GM12878 (cell line): ENCODE results near the gene ZNF805. TPM values are rescaled to one million over a fixed set of nuclear protein-coding genes. Genes with fewer than 3 reads are reported as not detected.

Experiments used
- ASH2L ChIP-seq: fragments of 300-600, 200-600 bp; sonication (generic); IDR thresholded peaks from 2 replicates; pipeline ENCODE4 v1.6.1; 2017; ENCODE audit warnings: low read depth, mild to moderate bottlenecking, borderline replicate concordance
- ATF7 ChIP-seq: fragments of 450-650 bp; IDR thresholded peaks from 2 replicates; pipeline ENCODE4 v1.6.1; 2016; ENCODE audit warnings: low read depth, mild to moderate bottlenecking
- BRCA1 ChIP-seq: IDR thresholded peaks from 2 replicates; pipeline ENCODE4 v1.6.1; 2011; ENCODE audit warnings: low read depth, low read length, improper control_type of control experiment
- CEBPZ ChIP-seq: fragments of 150-350 bp; IDR thresholded peaks from 2 replicates; pipeline ENCODE4 v1.6.1; 2016; ENCODE audit warnings: low read depth, low read length
- E4F1 ChIP-seq: fragments of 450-650 bp; IDR thresholded peaks from 2 replicates; pipeline ENCODE4 v1.6.1; 2018; ENCODE audit warnings: borderline replicate concordance, mild to moderate bottlenecking; ENCODE audit not compliant: partially characterized antibody
- ELK1 ChIP-seq: IDR thresholded peaks from 2 replicates; pipeline ENCODE4 v1.6.1; 2012; ENCODE audit warnings: low read depth, low read length, improper control_type of control experiment
- EP300 ChIP-seq, 2 experiments: fragments of 150-350 bp in 1 of 2; IDR thresholded peaks; 2 replicates each; pipeline ENCODE4 v1.6.1; 2011 to 2012; ENCODE audit warnings: low read depth in 2 of 2, low read length in 2 of 2, borderline replicate concordance in 1 of 2, improper control_type of control experiment in 1 of 2, inconsistent platforms in 1 of 2; ENCODE audit not compliant: control insufficient read depth in 1 of 2
- ETV6 ChIP-seq, 2 experiments: fragments of 450-650 bp in 1 of 2; IDR thresholded peaks in 1 of 2; conservative IDR thresholded peaks in 1 of 2; 2 replicates each; pipeline ENCODE4 v1.6.1; 2014; ENCODE audit warnings: antibody characterized with exemption in 1 of 2, borderline replicate concordance in 1 of 2, low read depth in 1 of 2, mild to moderate bottlenecking in 1 of 2, moderate library complexity in 1 of 2
- HDAC6 ChIP-seq: fragments of 200-600 bp; sonication (generic); IDR thresholded peaks from one replicate; pipeline ENCODE4 v1.8.0; 2017; ENCODE audit warnings: antibody characterized with exemption; ENCODE audit not compliant: unreplicated experiment
- HDGF ChIP-seq: fragments of 450-650 bp; IDR thresholded peaks from 2 replicates; pipeline ENCODE4 v1.6.1; 2016; ENCODE audit warnings: antibody characterized with exemption
- IKZF2 ChIP-seq, 2 experiments: fragments of 450-650 bp; IDR thresholded peaks; 2 replicates each; pipeline ENCODE4 v1.6.1; 2017; ENCODE audit warnings: mild to moderate bottlenecking in 2 of 2, moderate library complexity in 2 of 2
- MYC ChIP-seq: IDR thresholded peaks from 2 replicates; pipeline ENCODE4 v1.6.1; 2011; ENCODE audit warnings: mild to moderate bottlenecking, low read length, moderate library complexity, inconsistent platforms; ENCODE audit not compliant: insufficient read depth, insufficient replicate concordance, insufficient read length, severe bottlenecking
- NRF1 ChIP-seq: conservative IDR thresholded peaks from 2 replicates; pipeline ENCODE4 v1.6.1; 2011; ENCODE audit warnings: mild to moderate bottlenecking, low read depth, low read length, improper control_type of control experiment
- PAX8 ChIP-seq: fragments of 450-650 bp; IDR thresholded peaks from 2 replicates; pipeline ENCODE4 v1.6.1; 2017; ENCODE audit warnings: mild to moderate bottlenecking, moderate library complexity
- POLR2A ChIP-seq: IDR thresholded peaks from 2 replicates; pipeline ENCODE4 v1.6.1; 2011; ENCODE audit warnings: low read depth, mild to moderate bottlenecking, low read length
- SRF ChIP-seq, 2 experiments: IDR thresholded peaks; 2 replicates each; pipeline ENCODE4 v1.6.1; 2011; ENCODE audit warnings: low read depth in 2 of 2, low read length in 2 of 2, mild to moderate bottlenecking in 1 of 2, moderate library complexity in 1 of 2
- TBL1XR1 ChIP-seq: IDR thresholded peaks from 2 replicates; pipeline ENCODE4 v1.6.1; 2012; ENCODE audit warnings: low read depth, low read length, improper control_type of control experiment
- TCF3 ChIP-seq: IDR thresholded peaks from 2 replicates; pipeline ENCODE4 v1.6.1; 2012; ENCODE audit warnings: low read depth, mild to moderate bottlenecking, low read length, borderline replicate concordance; ENCODE audit not compliant: insufficient read depth
- WRNIP1 ChIP-seq: IDR thresholded peaks from 2 replicates; pipeline ENCODE4 v1.6.1; 2011; ENCODE audit warnings: low read depth, low read length, improper control_type of control experiment, borderline replicate concordance
- ZBTB4 ChIP-seq: fragments of 450-650 bp; formaldehyde crosslinking; IDR thresholded peaks from 2 replicates; pipeline ENCODE4 v1.4.0; 2022; ENCODE audit warnings: mild to moderate bottlenecking, moderate library complexity
- ZNF622 ChIP-seq: fragments of 450-650 bp; IDR thresholded peaks from 2 replicates; pipeline ENCODE4 v1.6.1; 2017; ENCODE audit warnings: mild to moderate bottlenecking, inconsistent platforms
- polyA plus RNA-seq, 11 experiments: library from polyadenylated mRNA; depleted of rRNA in 4 of 11; unstranded in 6 of 11; stranded (reverse) in 5 of 11; fragments of >200 nt; fragmentation: Nextera tagmentation in 4 of 11; fragmentation: Illumina TruSeq in 1 of 11; extraction: Ambion mirVana in 4 of 11; extraction: Trizol in 1 of 11; gene quantifications; 1 replicate in 1 of 11; 2 replicates in 10 of 11; pipeline versions ENCODE4 v1.2.1 to v1.2.3, GENCODE V29; 2011 to 2016; ENCODE audit warnings: inconsistent platforms in 2 of 11, missing spikeins in 2 of 11, low read depth in 1 of 11
- total RNA-seq, 4 experiments: library from RNA; depleted of rRNA in 3 of 4; stranded (reverse); fragments of >200 nt in 3 of 4; fragmentation: Illumina TruSeq in 1 of 4; extraction: Trizol in 1 of 4; gene quantifications; 2 replicates each; pipeline versions ENCODE4 v1.2.1 to v1.2.3, GENCODE V29; 2013 to 2021

Gene ZNF805
- total and polyA plus RNA-seq, 10 of the 15 experiments (the other 5 are each of a cell fraction or from before 2014, with no cell fraction given) = 0.31 to 8.9 (median 2.3) TPM

- peak; percentile 90 for TF ChIP-seq ELK1
- no peak for TF ChIP-seq E4F1
- TF ChIP-seq ZNF622 = no peak
- no peak for TF ChIP-seq ZBTB4 (CRISPR knock-in tag)
- no peak for TF ChIP-seq ETV6 (conservative IDR thresholded peaks at IDR 0.05 in 1 of 2, IDR thresholded peaks at IDR 0.05 in 1 of 2; ENCODE audit: borderline replicate concordance in 1 of 2, low read depth in 1 of 2)
- no peak for TF ChIP-seq NRF1
- no peak for TF ChIP-seq PAX8
- no peak for TF ChIP-seq ATF7
- TF ChIP-seq POLR2A = no peak
- TF ChIP-seq TBL1XR1 = no peak
- TF ChIP-seq MYC = no peak
- peak; percentile 96 to 99 for TF ChIP-seq SRF (IDR thresholded peaks at IDR 0.05; ENCODE audit: low read depth in 2 of 2, low read length in 2 of 2)
- TF ChIP-seq IKZF2 (IDR thresholded peaks at IDR 0.05) = peak; percentile 37 to 42; a peak in 1 of 4 replicates
- no peak for TF ChIP-seq HDAC6
- TF ChIP-seq HDGF = peak; percentile 21; the same call in 1 of the 2 replicates
- peak; percentile 11; the same call in 1 of the 2 replicates for TF ChIP-seq ASH2L
- no peak for TF ChIP-seq WRNIP1
- no peak for TF ChIP-seq TCF3
- no peak for TF ChIP-seq CEBPZ
- TF ChIP-seq EP300 (IDR thresholded peaks at IDR 0.05; ENCODE audit: borderline replicate concordance in 1 of 2, control insufficient read depth in 1 of 2, low read depth in 2 of 2, low read length in 2 of 2) = no peak
- TF ChIP-seq BRCA1 = no peak
Observed at GRCh38 chr19:57280962-57281400, 40.5 kb downstream of the ZNF805 start (continued).
